ENCODE results near the gene FRK.

FRK gene

GRCh38 chr6:116030770-116031169 lies 29.9 kb downstream of the FRK start:
- H3K4me3 ChIP-seq (ENCODE audit: low read depth, low read length) = no peak overlapping the region
- in situ Hi-C loops (cut with HindIII; ENCODE audit: low sequenced_read_pairs) = no loop called here
- TF ChIP-seq, protein P1, sequence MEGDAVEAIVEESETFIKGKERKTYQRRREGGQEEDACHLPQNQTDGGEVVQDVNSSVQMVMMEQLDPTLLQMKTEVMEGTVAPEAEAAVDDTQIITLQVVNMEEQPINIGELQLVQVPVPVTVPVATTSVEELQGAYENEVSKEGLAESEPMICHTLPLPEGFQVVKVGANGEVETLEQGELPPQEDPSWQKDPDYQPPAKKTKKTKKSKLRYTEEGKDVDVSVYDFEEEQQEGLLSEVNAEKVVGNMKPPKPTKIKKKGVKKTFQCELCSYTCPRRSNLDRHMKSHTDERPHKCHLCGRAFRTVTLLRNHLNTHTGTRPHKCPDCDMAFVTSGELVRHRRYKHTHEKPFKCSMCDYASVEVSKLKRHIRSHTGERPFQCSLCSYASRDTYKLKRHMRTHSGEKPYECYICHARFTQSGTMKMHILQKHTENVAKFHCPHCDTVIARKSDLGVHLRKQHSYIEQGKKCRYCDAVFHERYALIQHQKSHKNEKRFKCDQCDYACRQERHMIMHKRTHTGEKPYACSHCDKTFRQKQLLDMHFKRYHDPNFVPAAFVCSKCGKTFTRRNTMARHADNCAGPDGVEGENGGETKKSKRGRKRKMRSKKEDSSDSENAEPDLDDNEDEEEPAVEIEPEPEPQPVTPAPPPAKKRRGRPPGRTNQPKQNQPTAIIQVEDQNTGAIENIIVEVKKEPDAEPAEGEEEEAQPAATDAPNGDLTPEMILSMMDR (IDR thresholded peaks at IDR 0.05; ENCODE audit: low read depth, low read length) = no peak
- DNase-seq (ENCODE audit: low read depth, low spot score) = no peak

DNA sequence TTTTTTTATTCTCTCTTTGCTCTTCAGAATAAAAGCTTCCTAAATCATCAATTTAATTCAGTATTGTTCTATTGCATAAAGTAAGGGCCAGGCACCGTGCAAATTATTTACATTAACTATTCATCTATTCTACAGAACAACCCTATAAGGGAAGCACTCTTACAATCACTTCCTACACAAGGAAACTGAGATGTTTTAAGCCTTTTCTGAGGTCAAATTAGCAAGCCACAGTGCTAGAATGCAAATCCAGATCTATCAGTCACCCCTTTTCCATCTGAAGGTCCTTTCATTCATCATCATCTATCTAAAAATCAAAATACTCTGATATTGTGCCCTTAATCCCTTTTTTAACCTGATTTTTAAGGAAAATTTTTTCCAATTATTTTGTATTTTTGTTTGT lies 31.2 kb downstream of the FRK start:
- H3K4me3 ChIP-seq (ENCODE audit: low read depth, low read length) = no peak overlapping the region
- in situ Hi-C loops (cut with HindIII; ENCODE audit: low sequenced_read_pairs) = no loop called here
- DNase-seq (ENCODE audit: low read depth, low spot score) = no peak
- TF ChIP-seq, protein P1 (IDR thresholded peaks at IDR 0.05; ENCODE audit: low read depth, low read length) = no peak

DNA sequence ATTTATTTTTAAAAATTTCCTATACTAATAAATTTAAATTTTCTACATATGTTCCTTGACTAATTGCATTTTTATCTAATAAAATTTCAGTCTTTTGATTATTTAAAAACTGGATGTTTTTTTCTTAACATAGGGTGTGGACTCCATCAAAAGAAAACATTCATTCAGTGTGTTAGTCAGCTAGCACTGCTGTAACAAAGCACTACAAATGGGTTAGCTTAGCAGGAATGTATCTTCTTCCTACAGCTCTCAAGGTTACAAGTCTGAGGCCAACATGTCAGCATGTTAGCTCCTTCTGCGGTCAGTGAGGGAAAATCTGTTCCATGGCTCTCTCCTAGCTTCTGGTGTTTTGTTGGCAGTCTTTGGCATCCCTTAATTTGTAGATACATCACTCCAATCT lies 32.5 kb downstream of the FRK start:
- no peak for DNase-seq (ENCODE audit: low read depth, low spot score)
- TF ChIP-seq, protein P1 (IDR thresholded peaks at IDR 0.05; ENCODE audit: low read depth, low read length) = no peak
- in situ Hi-C loops (cut with HindIII; ENCODE audit: low sequenced_read_pairs) = no loop called here
- no peak overlapping the region for H3K4me3 ChIP-seq (ENCODE audit: low read depth, low read length)

GRCh38 chr6:116027801-116028200 lies 32.9 kb downstream of the FRK start:
- in situ Hi-C loops (cut with HindIII; ENCODE audit: low sequenced_read_pairs) = no loop called here
- DNase-seq (ENCODE audit: low read depth, low spot score) = no peak
- TF ChIP-seq, protein P1 (IDR thresholded peaks at IDR 0.05; ENCODE audit: low read depth, low read length) = no peak
- no peak overlapping the region for H3K4me3 ChIP-seq (ENCODE audit: low read depth, low read length)

DNA sequence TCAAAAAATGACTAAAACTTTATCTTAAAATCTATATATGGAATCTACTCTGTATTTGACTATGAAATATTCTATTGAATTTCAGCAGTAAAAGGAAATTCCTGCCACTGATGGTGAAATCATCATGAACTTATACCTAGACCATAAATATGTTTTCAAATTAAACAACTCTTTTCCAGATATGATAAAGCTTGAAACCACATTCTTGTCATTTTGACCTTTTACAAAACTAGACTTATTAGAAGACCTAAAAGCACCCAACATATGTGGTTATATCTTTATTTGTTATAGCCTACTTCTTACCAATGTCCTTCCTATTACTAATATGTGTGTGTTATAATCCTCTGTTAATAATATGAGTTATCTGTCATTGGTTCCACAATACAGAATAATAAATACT lies 35.3 kb downstream of the FRK start:
- TF ChIP-seq, protein P1 (IDR thresholded peaks at IDR 0.05; ENCODE audit: low read depth, low read length) = no peak
- DNase-seq (ENCODE audit: low read depth, low spot score) = no peak
- no peak overlapping the region for H3K4me3 ChIP-seq (ENCODE audit: low read depth, low read length)
- in situ Hi-C loops (cut with HindIII; ENCODE audit: low sequenced_read_pairs) = no loop called here

DNA sequence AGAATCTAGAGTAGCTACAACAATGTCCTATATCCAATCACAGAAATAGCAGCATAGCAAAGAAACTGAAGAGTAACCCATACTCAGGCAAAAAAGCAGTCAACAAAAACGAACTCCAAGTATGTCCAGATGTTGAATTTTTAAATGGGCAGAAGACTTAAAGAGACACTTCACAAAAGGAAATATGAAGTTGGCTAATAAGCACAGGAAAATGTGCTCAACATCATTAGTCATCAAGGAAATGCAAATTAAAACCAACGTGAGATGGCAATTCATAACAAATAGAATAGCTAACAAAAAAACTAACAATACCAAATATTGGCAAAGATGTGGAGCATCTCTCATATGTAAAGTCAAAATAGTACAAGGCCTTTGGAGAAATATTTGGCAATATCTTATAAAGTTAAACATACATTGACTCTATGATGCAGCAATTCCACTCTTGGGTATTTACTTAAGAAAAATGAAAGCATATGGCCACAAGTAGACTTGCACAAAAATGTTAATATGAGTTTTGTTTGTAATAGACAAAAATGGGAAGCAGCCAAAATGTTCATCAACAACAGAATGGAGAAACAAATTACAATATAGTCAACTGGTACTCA lies 37.7 kb downstream of the FRK start:
- DNase-seq (ENCODE audit: low read depth, low spot score) = no peak
- TF ChIP-seq, protein P1 (IDR thresholded peaks at IDR 0.05; ENCODE audit: low read depth, low read length) = no peak
- in situ Hi-C loops (cut with HindIII; ENCODE audit: low sequenced_read_pairs) = no loop called here
- no peak overlapping the region for H3K4me3 ChIP-seq (ENCODE audit: low read depth, low read length)

GRCh38 chr6:116020738-116021137 lies 40.0 kb downstream of the FRK start:
- in situ Hi-C loops (cut with HindIII; ENCODE audit: low sequenced_read_pairs) = no loop called here
- DNase-seq (ENCODE audit: low read depth, low spot score) = no peak
- no peak overlapping the region for H3K4me3 ChIP-seq (ENCODE audit: low read depth, low read length)
- TF ChIP-seq, protein P1 (IDR thresholded peaks at IDR 0.05; ENCODE audit: low read depth, low read length) = no peak
